ENCODE results near the gene TMTC1.

GRCh38 chr12:29694002-29694401 is 89.7 kb downstream of the TMTC1 start:
- TF ChIP-seq POLR2A (IDR thresholded peaks at IDR 0.05) (no peak), CTCF (IDR thresholded peaks at IDR 0.05) (no peak)
